Kidney capillary endothelial cell (primary cell): ENCODE data around the gene IRF4.

ENCODE experiments used
- DNase-seq: peaks from one replicate; pipeline ENCODE4 v3.0.0-alpha.2; 2018; ENCODE audit warnings: low spot score

IRF4 gene

DNA sequence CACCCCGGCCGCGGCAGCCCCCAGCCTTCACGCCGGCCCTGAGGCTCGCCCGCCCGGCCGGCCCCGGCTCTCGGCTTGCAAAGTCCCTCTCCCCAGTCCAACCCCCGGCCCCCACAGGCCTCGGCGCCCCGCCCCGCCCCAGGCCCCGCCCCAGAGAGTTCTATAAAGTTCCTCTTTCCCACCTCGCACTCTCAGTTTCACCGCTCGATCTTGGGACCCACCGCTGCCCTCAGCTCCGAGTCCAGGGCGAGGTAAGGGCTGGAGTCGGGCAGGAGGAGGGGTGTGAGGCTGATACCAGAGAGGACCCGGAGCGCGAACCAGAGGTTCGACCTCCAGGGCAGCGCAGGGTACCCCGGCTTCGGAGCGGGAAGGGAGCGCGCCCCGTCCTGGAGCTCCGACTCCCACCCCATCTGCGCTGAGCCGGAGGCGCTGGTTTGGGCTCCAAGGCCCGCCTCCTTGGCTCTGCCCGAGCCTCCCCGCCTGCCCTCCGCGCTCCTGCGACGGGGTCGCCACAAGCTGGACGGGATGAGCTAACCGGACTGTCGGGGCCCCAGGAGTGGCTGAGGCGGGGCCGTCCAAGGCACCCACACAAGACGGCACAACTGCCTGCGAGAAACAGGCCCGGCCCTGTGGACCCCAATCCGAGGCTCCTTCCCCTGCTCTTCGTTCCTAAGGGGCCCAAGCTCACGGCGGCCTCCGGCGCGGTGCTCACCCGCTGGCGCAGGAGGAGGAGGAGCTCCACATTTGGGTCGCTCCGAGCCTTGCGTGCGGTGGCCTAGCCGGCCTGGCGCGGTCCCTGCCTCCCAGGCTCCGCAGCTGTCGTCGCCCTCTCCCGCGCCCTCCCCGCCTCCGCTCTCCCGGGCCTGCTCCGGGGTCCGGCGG lies at the start of gene IRF4:
Gene IRF4, plus strand, starts transcription at position 194 of the 882 bp plus-strand sequence. CDS start 1,401 bp downstream, outside the sequence.
- no peak for DNase-seq

DNA sequence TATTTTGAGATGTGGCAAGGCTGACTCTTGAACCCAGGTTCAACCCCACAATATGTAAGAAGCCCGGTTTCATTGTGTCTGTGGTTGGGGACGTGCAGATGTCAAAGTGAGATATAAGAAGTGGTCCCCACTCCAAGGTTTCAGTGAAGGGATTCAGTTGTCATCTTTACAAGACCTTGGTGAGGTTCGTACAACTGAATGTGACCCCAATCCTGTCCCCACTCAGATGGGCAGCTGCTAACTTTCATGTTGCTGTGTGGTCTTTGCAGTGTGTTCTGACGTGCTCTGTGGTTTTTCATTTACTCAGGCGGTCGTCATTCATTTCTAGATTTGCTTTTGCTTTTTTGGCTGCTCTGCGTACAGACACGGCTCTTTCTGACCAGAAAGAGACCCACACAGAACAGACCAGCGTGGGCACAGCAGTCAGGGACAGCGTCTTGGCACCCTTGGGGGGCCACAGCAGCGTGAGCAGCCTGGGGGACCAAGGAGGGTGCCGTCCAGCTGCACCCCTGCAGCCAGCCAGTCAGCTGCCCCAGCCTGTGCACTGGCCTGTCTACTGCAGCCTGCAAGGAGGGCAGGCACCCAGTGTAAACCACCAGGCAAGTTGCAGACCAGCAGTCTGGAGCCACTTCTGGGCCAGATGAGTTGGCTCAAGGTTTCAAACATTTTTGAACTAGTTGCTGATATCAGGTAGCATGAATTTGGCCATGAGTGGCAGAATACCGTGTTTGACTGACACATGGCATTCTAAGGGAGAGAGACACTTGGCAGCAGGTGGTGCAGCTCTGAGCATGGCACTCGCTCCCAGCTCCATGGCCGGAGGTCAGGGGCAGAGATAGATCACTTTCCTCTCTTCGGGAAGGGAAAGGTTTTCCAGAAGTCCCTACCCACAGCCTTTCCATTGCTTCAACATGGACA lies 49.4 kb upstream of the IRF4 start:
- no peak for DNase-seq

DNA sequence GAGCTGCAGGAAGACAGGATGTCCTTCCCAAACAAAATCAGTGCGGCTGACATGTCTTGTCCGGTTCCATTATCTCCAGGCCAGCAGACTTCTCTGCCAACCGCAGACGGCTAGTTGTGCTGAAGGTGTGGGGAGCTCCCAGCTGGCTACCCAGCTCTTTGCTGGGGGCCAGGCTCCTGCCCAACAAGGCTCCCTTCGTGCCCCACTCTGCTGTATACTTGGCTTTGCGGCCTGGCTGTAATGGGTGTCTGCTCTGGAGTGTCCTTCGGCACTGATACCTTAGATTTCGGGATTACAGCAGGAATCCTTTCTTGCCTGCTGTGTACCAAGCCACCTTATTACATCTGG lies 48.7 kb upstream of the IRF4 start:
- no peak for DNase-seq

DNA sequence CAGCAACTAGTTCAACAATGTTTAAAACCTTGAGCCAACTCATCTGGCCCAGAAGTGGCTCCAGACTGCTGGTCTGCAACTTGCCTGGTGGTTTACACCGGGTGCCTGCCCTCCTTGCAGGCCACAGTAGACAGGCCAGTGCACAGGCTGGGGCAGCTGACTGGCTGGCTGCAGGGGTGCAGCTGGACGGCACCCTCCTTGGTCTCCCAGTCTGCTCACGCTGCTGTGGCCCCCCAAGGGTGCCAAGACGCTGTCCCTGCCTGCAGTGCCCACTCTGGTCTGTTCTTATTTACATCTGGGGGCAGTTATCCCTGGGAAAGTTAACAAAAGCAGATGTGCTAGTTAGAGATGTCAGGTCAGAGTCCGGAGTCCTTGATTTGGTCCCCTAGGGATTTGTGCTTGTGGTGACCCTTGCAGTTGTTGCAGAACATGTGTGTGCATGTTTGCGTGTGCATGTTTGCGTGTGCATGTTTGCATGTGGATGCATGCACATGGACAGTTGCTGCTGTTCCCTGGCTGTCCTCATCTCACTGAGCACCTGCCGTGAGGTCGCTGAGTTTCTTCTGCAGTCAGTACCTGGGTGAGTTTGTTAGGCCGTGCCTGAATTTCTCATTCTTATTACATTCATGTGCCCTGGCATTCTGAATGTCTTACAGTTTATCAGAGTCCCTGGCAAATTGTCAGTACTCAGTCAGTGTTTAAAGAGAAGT lies 48.2 kb upstream of the IRF4 start:
- no peak for DNase-seq

DNA sequence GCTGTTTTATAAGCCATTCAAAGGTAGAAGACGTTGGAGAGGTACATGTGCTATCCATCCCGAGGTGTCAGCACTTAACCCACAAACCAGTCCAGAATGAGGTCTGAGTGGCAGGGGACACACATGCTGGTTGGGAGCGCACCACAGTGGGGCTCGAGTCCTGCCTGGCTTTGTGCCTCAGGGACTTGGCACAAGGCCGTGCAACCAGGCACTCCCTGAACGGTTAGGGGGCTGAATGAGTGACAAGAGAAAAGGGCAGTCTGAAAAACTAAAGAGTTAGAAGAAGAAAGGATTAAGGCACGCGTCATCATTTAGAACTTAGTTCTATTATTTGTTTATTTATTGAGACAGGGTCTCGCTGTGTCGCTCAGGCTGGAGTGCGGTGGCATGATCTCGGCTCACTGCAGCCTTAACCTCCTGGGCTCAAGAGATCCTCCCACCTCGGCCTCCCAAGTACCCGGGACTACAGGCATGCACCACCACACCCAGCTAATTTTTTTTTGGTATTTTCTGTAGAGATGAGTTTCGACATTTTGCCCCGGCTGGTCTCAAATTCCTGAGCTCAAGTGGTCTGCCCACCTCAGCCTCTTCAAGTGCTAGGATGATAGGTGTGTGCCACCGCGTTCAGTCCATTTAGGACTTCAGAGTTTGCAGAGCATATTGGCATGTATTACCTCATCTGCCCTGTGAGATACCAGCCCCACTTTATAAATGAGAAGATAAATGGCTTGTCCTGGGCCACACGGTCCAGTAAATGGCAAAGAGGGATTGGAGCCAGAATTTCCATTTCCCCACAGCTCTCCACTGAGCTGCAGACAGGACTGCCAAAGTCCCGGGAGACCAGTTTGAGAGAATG lies 47.4 kb upstream of the IRF4 start:
- no peak for DNase-seq

DNA sequence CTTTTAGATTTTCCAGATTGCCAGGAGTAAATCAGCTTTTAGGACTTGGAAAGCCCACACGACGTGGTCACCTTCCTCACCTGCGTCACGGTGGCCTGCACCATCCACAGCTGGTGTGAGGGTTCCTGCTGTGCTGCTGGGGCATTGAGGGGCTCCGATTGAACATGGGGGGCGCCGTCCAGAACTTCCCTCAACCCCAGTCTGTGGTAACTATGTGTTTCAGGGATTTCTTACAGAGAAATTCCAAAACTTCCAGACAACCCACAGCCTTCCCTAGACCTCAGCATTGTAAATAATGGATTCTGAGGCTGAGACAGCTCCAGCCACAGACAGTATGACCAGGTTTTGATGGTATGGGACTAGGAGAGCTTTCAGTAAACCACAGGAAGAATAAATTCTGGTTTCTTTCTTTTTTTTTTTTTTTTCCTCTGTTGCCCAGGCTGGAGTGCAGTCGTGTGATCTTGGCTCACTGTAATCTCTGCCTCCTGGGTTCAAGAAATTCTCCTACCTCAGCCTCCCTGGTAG lies 46.7 kb upstream of the IRF4 start:
- no peak for DNase-seq

DNA sequence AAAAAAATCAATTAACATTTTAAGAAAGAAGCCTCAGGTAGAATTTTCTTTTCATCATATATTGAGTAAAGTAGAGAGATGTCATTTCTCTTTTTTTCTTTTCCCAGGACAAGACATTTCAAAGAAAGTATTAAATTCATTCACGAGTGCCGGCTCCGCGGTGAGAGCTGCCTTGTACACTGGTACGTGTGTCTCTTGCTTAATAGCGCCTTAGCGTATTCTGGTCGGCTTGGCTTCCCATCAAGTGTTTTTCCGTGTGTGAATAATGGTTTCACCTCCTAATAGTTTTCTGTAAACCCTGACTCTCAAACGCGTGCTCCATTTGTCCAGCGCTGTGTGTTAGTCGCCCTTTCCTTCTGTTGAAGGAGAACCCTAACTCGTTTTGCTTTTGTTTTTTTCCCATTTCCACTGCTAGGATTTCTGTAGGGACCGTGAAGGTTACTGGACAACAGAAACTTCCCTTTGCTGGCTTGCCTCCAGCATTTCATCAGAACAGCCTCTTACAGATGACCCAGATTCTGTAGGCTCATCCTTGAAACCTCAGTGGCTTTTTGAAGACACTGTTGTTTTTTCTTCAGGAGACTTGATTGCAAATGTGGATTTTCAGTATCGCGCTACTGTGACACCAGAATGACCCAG lies 45.7 kb upstream of the IRF4 start:
- DNase-seq: no peak

DNA sequence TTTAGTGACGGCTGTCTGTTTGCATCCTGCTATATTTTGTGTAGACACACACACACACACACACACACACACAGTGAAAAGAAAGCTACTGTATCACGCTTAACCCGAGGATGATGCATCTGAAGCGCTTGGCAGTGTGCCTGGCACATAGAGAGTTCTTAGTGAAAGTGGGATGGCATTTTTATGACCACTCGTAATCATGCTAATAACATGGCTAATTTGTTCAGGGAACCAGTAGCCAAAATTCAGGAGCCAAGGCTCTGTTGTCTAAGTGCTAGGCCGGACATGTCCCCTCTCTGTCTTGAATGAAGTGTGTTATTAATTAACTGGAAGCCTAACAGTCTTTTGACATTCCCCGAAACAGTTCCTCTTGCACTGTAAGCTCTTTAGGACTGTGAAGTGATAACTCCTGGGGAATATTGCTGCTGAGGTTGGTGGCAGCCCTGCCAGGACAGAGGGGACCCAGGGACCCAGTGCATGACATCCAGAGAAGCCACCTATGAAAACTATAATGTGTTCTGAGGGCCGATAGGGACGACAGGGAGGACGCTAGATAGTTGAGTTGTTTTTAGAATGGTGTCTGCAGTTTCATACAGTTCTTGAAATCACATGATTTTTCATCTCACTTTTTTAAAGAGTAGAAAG lies 45.0 kb upstream of the IRF4 start:
- no peak for DNase-seq

DNA sequence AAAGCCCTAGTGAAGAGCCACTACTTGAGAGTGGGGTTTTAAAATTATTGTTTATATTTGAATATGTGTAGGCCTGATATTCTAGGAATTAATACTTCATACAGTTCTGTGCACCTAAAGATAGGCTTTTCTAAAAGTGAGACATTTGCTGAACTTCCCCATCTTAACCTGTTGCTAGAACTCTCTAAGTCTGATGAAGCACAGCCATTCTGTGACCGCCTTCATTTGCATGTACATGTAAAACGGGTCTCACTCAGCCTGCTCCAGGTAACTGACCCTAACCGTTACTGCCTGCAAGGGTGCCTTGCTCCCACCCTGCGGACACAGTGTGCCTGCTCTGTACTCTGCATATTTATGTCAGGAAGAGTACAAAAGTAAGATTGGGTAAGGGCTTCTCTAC lies 44.3 kb upstream of the IRF4 start:
- no peak for DNase-seq

DNA sequence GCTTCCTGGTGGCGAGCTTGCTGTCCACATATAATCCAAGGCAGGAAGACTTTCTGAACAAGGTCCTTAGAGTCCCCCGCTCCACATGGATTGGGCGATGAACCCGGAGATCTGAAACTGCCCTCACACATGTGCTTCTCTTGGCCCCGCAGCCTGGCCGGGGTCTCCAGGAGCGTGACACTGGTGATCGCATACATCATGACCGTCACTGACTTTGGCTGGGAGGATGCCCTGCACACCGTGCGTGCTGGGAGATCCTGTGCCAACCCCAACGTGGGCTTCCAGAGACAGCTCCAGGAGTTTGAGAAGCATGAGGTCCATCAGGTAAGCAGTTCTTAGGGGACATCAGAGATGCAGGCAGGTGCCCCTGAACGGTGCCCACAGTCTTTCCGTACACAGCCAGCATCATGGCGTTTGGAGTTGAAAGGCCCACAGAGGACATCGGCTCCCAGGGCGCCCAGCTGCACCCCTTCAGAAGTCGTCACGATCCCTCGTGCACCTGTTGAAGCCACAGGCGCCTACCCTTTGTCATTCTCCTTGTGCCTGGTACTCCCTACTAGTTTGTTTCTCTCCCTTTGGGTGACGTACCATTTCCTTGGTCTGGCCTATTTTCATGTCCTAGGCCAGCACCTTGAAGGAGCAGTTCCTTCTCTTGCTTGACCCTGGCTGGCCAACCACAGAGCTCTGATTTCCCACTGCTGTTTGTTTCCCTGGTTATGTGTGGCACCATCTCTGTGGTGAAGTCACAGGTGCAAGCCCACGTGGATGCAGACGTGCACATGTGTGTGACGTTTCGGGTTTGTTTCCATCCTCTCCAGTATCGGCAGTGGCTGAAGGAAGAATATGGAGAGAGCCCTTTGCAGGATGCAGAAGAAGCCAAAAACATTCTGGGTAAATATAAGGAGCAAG lies 43.3 kb upstream of the IRF4 start:
- no peak for DNase-seq

DNA sequence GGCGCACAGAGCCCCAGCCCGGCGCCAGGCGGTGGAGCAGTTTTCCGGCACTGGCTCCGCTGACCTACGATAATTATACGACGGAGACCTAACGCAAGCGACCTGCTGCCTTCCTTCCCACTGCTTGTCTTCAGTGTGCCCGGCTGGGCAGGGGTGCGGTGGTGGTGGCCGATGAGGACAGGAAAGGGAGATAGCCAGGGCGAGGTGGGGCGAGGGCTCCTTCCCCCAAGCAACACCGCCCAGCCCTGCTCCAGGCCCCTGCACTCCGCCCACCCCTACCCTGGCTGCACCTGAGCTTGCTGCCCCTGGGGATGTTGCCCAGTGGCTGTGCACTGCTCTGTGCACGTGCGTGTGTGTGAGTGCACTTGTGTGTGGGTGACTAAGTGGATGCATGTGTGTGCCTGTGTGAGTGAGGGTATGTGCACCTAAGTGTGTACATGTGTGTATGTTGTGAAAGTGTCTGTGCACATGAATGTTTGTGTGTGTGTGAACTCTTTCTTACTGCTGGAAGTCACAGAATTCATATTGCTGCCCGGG lies 42.6 kb upstream of the IRF4 start:
- no peak for DNase-seq

DNA sequence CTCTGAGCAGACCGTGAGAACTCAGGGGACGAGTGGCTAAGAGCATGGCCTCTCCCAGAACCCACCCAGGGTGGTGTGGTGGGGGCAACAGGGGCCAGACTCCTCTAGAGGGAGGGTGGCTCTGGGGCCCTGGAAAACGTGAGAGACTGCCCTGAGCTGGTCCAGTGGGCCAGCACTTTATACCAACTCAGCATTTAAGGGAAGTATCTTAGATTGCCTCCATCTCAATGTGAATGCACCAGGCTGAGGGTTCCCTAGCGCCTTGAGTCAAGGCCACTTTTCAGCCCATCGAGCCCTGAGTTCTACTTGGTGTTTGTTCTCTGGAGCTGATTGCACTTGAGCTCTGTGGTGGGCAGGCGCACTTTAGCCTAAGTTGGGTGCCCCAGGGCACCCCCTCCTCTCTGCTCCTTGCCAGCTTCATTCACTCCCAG lies 42.0 kb upstream of the IRF4 start:
- no peak for DNase-seq

DNA sequence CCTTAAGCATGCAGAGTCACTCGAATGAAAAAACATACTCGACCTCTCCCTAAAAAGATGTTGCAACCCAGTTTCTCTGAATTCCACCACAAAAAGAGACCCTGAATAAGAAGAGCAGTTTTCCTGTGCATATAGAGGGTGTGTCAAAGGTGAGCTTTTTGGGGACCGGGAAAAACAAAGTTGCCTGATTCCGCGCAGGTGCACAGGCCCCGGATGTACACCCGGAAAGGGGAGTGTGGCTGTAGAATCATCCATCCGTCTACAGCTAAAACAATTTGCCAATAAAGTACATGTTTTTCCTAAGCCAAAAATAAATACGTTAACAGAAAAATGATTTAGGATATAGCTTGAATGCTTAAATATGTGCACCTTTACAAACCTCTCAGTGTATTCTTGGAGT lies 41.2 kb upstream of the IRF4 start:
- DNase-seq: no peak

DNA sequence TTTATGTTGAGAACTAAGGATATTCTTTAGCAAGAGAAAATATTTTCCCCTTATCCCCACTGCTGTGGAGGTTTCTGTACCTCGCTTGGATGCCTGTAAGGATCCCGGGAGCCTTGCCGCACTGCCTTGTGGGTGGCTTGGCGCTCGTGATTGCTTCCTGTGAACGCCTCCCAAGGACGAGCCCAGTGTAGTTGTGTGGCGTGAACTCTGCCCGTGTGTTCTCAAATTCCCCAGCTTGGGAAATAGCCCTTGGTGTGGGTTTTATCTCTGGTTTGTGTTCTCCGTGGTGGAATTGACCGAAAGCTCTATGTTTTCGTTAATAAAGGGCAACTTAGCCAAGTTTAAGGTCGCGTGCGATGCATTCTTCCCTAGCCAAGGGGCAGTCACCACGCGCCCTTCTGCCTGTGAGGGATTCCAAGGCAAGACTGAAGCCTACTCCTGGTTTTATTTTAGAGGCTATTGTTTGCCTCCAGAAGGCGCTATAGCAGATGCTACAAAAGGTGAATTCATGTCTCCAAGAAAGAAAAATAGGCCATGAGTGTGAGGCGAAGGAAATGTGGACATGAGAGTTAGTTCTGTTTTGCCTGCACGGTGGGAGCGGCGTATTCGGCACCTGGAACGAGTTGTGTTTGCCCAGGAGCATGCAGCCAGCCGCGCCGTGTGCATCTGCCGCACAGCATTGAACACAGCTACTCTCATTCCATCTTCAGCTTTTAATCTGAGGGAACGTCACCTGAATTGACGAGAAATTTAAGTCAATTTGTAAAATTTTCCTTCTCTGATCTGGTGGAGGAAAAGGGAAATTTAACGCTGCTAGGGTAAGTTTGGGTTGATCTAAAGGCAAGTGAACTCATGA lies 40.3 kb upstream of the IRF4 start:
- no peak for DNase-seq

DNA sequence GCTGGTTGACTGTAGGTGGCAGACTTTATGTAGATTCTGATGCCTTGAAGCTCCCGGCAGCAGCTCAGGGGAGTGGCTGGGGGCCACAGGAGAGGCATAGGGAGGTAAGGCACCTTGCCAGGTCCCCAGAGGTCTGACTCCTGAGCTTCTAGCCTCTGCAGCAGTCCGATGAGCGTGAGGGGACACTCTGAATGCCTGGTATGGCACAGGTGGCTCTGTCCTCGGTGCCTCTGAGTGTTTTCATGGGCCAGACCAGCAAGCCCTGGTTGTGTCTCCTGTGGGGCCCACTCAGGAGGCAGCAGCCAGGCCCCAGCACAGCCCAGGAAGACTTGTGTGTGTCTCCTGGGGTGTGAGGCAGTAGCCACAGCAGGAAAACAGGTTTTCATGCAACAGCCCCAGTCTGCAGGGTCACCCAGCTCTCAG lies 39.7 kb upstream of the IRF4 start:
- no peak for DNase-seq

DNA sequence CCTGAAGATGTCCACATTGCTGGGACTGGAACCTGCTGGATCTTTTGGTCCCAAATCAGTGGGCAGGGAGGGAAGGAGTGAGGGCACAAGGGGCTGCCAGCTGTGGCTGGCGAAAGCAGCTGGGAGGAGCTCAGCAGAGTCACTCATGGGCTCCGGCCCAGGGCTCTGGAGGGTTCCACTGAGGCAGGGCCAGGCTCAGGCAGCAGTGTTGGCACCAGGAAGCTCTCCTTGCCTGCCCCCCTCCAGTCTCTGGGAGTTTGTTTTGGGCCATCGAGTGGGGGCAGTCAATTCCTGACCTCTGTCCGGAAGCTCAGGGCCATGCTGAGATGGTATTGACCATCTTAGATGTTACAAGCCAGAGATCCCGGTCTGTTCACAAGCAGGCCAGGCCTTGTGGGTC lies 39.1 kb upstream of the IRF4 start:
- DNase-seq: no peak

DNA sequence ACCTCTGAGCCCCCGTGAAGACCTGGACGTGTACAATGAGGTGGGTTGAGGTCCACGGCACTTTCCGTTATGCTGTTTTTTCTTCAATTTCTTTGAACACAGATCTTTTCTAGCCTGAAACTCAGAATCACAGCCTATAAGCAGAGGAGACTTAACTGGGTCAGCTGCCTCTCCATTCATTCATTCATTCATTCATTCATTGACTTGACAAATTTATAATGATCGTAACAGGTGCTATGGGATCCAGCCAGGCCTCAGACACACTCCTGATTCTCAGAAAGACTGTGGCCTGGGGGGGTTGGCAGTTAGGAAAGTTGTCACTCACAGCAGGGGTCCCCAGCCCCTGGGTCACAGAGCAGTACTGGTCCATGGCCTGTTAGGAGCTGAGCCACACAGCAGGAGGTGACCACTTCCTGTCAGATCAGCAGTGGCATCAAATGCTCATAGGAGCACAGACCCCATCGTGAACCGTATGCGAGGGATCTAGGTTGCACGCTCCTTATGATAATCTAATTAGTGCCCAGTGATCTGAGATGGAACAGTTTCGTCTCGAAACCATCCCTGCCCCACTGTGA lies 38.6 kb upstream of the IRF4 start:
- DNase-seq: no peak
